Fibroblast of skin of right biceps (primary cell): ENCODE data around the gene GFY.
"Not testable (repeated sequence)": the region's sequence is repeated elsewhere in the genome, so short reads cannot be mapped to it uniquely, and the experiment has no call there.

ENCODE experiments used
- DNase-seq: peaks from one replicate; pipeline ENCODE4 v3.0.0-alpha.2; 2013

GFY gene

DNA sequence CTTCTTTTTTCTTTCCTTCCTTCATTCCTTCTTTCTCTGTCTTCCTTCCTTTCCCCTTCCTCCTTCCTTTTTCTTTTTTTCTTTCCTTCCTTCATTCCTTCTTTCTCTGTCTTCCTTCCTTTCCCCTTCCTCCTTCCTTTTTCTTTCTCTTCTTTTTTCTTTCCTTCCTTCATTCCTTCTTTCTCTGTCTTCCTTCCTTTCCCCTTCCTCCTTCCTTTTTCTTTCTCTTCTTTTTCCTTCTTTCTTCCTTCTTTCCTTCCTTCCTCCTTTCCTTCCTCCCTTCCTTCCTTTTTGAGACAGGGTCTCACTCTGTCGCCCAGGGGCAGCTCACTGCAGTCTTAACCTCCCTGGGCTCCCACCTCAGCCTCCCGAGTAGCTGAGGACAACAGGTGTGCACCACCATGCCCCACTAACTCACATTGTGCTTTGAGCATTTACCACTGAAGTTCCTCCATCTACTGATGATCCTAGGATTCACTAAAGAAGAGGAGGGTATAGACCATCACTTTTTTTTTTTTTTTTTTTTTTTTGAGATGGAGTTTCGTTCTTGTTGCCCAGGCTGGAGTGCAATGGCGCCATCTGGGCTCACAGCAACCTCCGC lies 19.0 kb downstream of the GFY start:
- DNase-seq, result not testable (repeated sequence)

DNA sequence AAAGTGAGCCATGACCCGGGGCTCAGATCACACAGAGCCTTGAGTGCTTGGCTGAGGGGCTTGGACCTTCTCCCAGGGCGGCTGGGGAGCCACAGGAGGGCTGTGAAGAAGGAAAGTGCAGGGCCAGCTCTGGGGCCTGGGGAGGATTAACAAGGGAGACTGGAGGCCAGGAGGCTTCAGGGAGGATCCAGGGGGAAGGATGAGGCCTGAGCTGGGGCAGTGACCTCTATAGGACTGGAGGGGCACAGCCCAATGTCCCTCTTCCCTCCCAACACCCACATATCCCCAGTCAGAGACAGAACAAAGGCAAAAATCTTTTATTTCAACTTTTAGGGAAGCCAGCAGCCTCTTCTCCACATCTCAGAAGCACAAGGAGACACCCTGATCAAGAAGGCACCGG lies 20.8 kb downstream of the GFY start:
- DNase-seq, result no peak

DNA sequence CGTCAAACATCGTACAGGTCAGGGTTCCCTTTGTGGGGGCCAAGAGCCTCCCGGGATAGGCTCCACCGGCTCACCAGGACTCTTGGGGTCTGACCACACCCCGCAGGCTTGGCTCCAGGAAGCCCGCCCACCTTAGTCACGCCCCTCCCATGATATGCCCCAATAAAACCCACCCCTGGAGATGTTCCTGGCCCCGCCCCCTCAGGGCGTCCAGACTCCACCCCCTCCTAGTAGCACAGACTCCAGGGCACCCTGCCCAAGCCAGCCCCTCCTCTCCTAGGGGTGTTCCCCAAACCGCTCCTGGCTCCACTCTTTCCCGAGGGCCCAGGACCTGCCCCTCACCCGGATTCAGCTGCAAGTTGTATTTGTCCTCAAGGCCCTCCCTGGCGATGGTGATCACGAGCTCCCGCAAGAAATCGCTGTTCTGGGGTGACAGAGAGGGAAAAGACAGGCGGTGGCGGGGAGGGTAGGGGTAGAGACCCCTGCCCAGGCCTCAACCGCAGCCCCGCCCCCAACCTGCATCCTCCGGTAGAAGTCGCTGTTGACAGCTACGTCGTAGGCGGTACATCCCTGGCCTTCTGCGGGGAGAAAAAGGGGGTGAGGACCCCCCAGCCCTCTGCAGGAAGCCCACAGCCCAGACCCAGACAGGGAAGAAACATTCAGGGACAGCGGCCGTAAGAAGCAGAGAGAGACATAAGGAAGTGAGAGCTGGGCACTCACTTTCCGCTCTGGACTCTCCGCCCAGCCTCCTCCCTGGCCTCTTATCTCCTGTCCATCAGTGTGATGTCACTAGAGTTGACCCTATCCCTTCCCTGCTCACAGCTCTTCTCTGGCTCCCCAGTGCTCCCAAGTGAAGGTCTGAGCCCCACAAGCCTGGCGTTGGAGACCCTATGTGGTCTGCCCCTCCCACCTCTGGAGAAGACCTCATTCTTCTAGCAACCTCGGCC lies 22.6 kb downstream of the GFY start:
- DNase-seq, result peak; percentile 57

DNA sequence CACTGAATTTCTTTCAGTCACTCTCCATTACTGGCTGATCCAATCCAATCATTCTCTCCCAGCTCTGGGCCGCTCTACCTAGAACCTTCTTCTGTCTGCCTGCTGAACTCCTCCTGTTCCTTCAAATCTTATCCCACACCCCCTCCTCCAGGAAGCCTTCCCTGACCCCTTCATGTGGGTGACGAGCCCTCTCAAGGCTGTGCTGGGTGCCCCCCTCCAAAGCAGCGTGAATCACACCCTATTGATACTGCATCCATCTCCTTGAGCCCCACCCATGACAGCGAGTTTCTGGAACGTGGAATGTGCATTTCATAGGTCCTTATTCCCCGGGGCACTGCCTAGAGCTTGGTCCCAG lies 23.2 kb downstream of the GFY start:
- DNase-seq, result no peak

DNA sequence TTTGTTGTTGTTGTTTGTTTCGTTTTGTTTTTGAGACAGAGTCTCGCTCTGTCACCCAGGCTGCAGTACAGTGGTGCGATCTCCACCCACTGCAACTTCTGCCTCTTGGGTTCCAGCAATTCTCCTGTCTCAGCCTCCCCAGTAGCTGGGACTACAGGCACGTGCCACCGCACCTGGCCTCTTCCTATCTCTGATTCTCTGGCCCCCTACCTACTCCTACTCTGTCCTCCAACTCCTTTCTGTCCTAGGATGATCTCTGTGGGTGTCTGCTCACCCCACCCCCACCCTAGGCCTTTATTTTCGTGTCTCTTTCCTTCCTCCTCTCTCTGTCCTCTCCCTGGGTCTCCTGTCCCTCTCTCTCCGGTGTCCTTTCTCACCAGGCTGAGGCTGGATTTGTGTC lies 25.2 kb downstream of the GFY start:
- DNase-seq, result no peak

DNA sequence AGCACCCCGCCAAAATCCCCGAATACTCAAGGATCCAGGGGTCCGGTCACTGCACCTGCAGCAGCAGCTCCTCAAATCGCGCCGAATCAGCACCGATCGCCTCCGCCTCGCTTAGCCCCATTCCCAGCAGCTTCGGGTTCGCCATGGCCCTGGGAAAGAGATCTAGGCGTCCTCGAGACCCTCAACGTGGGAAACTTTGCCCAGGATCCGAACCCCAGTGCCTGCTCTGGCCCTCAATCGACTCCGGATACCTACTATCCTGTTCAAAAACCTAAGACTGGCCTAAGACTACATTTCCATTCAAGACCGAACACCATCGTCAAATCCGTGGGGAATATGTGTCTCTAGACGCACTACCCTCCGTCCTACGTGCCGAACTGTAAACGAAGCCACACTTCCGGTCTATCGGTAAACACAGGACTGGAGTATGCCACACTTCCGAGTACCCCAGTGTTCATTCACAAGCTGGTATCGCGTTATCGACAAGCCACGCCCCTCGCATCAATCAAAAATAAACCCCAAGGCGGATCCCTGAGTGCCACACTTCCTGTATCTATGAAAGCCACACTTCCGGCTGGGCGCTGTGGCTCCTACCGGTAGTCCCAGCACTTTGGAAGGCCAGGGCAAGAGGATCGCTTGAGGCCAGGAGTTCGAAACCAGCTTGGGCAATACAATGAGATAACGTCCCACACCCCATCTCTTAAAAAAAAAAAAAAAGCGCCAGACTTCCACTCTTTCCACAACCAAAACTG lies 26.4 kb downstream of the GFY start, which contains the start of gene PIH1D1:
Gene PIH1D1, minus strand, starts transcription at position 385 of the 752 bp plus-strand sequence. Its CDS starts 240 bp downstream, at position 145.
- peak; percentile 100 for DNase-seq

DNA sequence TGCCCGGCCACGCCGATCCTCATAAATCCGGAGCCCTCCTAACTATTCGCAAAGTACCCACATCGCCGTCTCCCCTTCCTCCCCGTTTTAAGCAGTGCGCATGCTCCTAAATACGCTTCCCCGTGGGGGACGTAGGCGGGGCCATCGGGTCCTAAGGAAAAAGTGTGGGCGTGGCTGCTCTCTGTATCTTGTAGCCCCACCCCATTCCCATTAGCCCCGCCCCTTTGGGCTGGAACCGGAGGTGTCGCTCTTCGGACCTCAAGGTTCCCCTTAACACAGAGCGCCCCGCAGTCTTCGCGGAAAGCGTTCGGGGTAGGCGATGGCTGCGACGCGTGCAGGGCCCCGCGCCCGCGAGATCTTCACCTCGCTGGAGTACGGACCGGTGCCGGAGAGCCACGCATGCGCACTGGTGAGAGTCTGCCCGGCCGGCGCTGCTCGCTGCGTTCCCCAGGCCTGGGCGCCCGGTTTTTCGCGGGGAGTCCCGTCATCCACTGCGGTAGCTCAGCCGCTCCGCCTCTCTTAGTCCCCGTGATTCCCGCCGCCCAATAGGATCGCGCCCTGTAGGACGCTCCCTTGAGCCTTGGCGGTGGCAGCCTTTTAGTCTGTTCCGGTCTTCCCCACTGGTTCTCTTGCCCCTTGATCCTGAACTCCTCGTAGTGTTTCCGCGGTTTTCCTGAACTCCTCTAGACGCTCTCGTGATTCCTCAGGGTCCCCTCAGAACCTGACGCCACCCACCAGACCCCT lies 28.0 kb downstream of the GFY start, which contains the start of gene ALDH16A1:
Gene ALDH16A1, plus strand, starts transcription at position 213 of the 744 bp plus-strand sequence. Its CDS starts 107 bp downstream, at position 320.
- peak; percentile 98 for DNase-seq

DNA sequence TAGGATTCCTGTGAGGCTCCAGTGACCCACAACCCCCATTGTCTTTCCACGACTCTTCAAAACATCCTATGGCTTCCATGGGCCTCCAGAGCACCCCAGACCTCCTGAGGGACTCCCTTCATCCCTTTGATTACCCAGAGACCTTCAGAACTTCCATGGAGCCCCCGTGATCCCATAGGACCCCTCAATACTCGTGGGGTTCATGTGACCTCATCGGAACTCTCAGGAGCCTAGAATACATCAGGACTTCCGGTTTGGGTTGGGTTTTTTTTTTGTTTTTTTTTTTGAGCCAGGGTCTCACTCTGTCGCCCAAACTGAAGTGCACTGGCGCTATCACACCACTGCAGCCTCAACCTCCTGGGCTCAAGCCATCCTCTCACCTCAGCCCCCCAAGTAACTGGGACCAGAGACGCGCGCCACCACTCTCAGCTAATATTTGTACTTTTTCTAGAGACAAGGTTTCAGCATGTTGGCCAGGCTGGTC lies 28.6 kb downstream of the GFY start:
- DNase-seq, result no peak

DNA sequence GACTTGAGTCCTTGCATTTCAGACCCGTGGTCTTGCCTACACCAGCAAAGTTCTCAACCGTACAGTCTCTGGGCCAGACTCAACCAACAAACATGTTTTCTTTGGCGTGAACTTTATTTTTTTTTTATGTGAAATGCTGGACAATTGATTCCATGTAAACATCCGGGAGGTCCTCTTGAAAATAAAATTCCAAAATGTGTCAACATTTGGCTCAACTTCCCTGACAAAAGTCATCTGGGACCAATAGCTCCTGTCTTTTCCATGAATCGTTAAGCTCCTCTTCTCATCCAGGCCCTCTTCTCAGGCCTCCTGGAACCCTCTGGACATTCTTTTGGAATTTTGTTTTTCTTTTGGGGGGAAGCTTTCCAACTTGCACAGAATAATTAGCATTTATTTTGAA lies 30.6 kb downstream of the GFY start:
- DNase-seq, result no peak

DNA sequence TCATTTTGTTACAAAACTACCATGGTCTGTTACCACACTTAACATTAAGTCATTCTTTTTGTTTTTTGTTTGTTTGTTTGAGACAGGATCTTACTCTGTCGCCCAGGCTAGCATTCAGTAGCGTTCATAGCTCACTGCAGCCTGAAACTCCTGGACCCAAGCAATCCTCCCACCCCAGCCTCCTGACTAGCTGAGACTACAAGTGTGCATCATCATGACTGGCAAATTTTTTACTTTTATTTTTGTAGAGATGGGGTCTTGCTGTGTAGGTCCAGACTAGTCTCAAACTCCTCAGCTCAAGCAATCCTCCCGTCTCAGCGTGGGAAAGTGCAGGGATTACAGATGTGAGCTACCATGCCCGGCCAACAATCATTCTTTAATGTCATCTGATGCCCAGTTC lies 31.1 kb downstream of the GFY start:
- no peak for DNase-seq

DNA sequence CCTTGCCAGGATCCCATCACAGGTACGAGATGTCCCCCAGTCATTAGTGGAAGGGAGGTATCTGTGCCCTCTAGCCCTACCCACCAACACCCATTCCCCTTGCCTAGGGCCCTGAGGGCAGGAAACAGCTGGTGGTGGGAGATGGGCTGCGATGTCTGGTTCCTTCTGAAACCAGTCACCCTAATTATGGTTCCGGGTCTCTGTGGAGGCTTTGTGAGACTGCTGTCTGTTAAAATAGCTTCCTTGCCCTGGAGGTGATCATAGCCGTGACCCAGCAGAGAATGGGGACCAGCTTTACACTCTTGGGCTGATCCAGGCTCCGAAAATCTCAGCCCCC lies 33.3 kb downstream of the GFY start:
- DNase-seq, result no peak

DNA sequence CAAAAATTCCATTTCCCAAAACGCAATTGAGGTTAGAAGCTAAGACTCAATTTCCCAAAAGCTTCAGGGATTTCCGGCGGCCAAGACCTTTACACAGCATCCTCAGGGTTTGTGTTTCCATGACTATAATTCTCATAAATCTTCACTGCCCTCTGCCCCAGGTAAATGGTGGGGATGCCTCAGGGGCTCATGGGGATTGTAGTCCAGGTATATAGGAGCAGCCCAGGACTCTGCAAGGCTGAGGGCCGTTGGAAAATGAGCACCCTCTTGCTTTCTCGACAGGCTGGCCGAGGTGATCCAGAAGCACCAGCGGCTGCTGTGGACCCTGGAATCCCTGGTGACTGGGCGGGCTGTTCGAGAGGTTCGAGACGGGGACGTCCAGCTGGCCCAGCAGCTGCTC lies 34.2 kb downstream of the GFY start:
- DNase-seq, result no peak

DNA sequence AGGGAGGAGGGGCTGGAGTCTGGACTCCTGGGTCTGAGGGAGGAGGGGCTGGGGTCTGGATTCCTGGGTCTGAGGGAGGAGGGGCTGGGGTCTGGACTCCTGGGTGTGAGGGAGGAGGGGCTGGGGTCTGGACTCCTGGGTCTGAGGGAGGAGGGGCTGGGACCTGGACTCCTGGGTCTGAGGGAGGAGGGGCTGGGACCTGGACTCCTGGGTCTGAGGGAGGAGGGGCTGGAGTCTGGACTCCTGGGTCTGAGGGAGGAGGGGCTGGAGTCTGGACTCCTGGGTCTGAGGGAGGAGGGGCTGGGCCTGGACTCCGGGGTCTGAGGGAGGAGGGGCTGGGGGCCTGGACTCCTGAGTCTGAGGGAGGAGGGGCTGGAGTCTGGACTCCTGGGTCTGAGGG lies 35.9 kb downstream of the GFY start:
- DNase-seq, result not testable (repeated sequence)

DNA sequence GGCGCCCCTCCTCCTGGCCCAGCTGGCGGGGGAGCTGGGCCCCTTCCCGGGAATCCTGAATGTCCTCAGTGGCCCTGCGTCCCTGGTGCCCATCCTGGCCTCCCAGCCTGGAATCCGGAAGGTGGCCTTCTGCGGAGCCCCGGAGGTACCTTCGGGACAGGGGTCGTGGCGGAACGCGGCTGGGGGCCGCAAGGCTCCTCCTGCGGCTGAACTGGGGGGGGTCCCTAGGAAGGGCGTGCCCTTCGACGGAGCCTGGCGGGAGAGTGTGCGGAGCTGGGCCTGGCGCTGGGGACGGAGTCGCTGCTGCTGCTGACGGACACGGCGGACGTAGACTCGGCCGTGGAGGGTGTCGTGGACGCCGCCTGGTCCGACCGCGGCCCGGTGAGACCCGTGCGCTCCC lies 36.5 kb downstream of the GFY start:
- no peak for DNase-seq

DNA sequence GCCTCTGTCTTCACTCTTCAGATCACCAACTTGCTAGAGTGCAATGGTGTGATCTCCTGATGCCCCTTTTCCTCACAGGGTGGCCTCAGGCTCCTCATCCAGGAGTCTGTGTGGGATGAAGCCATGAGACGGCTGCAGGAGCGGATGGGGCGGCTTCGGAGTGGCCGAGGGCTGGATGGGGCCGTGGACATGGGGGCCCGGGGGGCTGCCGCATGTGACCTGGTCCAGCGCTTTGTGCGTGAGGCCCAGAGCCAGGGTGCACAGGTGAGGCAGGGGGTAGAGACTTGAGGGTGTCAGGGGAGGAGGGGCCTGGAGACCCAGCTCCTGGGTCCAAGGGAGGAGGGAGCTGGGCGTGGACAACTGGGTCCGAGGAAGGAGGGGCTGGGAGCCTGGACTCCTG lies 37.3 kb downstream of the GFY start:
- DNase-seq, result no peak

DNA sequence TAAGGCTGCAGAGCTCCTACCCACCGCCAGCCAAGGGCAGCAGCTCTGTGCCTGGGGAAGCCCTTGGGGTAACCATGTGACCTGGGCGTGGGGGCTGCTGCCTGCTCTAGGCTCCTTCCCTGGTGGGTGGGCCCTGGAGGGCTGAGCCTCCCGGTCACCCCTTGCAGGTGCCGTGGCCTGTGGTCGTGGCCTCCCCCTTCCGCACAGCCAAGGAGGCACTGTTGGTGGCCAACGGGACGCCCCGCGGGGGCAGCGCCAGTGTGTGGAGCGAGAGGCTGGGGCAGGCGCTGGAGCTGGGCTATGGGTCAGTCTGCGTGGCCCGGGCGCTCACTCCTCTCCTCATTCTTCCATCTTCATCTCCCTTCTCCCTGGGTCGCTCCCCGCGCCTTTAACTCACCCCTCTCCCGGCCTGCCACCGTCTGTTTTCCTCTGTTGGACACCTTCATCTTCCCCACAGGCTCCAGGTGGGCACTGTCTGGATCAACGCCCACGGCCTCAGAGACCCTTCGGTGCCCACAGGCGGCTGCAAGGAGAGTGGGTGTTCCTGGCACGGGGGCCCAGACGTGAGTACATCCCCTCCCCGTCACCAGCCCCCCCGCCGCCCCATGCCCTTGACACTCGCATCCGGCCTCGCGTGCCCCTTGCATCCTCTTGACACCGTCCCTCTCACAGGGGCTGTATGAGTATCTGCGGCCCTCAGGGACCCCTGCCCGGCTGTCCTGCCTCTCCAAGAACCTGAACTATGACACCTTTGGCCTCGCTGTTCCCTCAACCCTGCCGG lies 39.0 kb downstream of the GFY start:
- no peak for DNase-seq

DNA sequence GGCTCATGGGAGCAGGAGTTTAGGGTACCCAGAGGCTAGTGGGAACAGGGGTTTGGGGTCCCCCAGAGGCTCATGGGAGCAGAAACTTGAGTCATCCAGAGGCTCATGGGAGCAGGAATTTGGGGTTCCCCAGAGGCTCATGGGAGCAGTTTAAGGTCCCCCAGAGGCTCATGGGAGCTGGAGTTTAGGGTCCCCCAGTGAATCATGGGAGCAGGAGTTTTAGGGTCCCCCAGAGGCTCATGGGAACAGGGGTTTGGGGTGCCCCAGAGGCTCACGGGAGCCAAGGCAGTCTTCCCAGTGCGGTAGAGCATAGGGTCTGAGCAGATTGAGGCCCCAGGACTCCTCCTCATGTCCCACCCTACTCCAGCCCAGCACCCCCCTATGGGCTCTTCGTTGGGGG lies 40.2 kb downstream of the GFY start:
- DNase-seq, result no peak

DNA sequence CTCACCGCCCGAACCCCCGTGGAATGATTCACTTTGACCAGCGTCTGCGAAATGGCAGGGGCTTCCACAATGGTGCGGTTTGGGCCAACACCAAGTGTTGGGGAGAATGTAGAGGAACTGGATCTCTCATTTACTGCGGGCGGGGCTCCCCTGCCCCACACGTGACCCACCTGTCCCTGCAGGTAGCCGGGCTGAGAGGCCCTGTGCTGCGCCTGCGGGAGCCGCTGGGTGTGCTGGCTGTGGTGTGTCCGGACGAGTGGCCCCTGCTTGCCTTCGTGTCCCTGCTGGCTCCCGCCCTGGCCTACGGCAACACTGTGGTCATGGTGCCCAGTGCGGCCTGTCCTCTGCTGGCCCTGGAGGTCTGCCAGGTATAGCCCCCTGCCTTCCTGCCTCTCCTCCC lies 43.0 kb downstream of the GFY start:
- no peak for DNase-seq

DNA sequence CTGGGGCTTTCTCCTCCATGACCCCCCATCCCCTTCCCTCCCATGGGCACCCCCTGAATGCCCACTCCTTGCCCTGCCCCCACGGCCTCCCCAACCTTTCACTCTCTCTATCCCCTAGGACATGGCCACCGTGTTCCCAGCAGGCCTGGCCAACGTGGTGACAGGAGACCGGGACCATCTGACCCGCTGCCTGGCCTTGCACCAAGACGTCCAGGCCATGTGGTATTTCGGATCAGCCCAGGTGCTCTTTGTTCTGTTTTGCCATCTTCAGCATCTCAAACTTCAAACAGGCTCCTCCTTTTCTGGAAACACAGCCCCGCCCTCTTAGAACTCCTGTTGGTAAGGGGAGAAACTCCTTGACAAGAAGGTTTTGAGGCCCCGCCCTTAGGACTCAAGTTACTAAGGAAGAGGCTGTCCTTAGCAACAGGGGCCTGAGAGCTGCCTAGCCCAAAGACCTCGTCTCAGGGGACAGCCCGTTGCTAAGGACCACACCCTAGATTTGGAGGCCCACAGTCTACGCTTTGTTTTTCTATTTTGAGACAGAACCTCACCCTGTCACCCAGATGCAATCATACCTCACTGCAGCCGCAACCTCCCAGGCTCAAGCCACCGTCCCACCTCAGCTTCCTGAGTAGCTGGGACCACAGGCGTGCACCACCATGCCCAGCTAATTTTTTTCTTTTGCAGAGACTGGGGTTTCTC lies 43.7 kb downstream of the GFY start:
- DNase-seq, result peak; percentile 56

DNA sequence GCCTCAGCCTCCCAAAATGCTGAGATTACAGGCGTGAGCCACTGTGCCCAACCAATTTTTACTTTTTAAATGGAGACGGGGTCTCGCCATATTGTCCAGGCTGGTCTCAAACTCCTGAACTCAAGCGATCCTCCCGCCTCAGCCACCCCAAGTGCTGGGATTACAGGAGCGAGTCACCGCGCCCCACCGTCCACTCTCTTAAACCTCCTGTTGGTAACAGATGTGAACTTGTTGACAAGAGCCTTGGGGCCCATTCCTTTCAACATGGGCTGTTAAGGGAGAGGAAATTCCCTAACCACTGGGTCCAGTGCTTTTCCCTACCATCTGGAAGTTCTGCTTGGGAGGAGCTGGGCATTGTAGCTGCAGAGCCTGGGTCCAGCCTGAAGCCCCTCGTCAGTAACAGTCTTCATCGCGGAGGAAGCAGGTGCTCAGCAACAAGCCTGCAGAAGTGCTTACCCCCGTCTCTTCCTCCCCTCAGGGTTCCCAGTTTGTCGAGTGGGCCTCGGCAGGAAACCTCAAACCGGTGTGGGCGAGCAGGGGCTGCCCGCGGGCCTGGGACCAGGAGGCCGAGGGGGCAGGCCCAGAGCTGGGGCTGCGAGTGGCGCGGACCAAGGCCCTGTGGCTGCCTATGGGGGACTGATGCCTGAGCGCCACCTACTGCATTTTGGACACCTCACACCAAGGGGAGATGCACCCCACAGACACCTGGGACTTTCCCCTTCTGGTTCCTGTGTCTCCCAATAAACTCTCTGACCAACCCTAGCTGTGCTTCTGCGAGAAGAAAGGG lies 44.8 kb downstream of the GFY start:
- no peak for DNase-seq

DNA sequence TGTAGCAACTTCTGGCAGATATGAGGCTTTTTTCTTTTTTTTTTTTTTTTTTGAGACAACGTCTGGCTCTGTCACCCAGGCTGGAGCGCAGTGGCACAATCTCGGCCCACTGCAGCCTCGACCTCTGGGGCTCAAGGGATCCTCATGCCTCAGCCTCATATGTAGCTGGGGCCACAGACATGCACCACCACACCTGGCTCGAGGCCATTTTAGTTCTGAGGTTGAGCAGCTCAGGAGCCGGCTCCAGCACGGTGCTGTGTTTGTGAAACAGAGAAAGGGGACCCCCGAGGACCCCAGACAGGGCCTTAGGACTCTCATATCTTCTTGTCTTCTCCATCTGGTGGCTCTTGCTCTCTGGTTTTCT lies 45.4 kb downstream of the GFY start:
- DNase-seq, result no peak
